ENCODE results near the gene DMAC2.

The DMAC2 gene

DNA sequence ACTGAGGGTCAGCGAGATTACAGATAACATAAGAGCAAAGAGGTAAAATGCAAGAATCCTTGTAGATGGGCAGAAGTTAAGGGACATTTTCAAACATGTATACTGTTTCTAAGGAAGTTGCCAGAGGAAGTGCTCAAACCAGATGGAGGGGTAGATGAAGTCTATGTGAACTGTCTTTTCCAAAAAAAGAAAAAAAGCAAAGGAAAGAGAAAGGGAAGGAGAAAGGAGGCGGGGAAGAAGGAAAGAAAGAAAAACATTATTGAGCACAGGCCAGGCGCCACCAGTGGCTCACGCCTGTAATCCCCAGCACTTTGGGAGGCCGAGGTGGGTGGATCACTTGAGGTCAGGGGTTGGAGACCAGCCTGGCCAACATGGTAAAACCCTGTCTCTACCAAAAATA, 5.3 kb downstream of the DMAC2 start:
- Mint-ChIP-seq H3K27me3 (no peaks in the 10 kb centered on the region), H3K36me3 (peaks cover 33% of the 10 kb centered on the region), H3K27ac (peak overlapping the region; percentile 12), H3K9me3 (no peaks in the 10 kb centered on the region), H3K4me1 (peaks cover 13% of the 10 kb centered on the region), H3K4me3 (no peak overlapping the region)
- CTCF ChIA-PET: no interaction called here
- no peak for DNase-seq

DNA sequence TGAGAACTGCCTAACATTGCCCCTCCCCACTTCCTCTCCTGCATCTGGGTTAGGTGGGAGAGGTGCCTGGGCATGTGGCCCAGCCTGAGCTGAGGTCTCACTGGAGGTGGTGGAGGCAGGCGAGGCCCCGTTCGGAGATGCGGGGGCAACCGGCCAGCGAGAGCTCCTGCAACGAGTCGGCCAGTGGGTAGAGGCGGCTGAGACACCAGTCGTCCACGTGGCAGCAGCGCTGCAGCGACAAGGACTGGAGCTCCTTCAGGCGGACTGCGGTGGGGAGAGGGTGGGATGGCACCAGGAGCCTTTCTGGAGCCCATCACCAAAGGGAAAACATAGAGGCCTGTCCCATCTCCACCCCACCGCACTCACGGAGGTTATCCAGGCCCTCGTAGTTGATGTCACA, 6.5 kb downstream of the DMAC2 start:
- Mint-ChIP-seq H3K9me3 (no peaks in the 10 kb centered on the region), H3K4me3 (no peak overlapping the region), H3K27me3 (no peaks in the 10 kb centered on the region), H3K4me1 (peaks cover 25% of the 10 kb centered on the region), H3K27ac (no peak overlapping the region), H3K36me3 (peaks cover 33% of the 10 kb centered on the region)
- CTCF ChIA-PET: no interaction called here
- DNase-seq: no peak

DNA sequence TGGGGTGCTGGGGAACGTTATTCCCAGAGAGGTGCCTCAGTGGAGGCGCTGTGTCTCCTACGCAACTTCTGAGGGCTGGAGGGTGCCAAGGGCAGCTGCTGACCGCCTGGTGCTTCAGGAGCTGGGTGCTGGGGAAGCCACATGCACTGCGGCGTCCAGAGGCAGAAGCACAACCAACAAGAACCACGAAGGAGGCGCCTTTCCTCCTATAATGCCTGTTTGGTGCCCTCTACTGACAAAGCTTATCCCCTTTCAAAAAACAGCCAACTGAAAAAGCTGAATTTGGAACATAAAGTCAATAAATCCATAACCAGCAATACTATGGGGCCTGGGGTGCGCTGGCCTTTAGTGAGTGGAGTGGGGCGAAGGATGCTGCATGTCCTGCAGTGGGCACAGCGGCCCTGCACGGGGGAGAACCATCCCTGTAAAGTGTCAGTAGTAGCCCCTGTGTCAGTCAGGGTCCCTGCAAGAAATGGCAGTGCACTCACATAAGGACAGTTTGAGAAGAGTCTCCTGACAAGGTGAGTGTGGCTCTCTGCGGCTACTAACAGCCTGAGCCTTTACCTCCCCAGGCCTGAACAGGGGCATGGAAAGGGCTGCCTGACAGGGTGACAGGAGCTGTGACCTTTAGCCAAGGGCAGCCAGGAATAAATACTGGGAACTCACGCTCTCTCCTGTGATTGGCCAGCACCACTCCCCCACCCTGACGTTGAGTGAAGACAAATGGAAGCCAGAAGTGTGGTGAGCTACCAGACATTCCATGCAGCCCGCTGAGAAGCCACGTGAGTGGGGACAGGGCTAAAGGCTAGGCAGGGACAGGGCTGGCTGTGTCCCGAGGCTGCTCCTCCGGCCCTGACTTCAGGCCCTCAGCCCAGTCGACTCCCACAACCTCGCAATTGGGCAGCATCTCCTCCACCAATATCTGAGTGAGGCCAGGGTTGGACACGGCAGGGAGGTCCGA, 8.0 kb downstream of the DMAC2 start:
- DNase-seq: peak; percentile 31
- CTCF ChIA-PET: interaction anchor here (1.0 to 1.7 kb wide), 7 partner anchors 8 to 164 kb away, joined by 3 to 4 read pairs (median 3); partner anchors contain the start of genes DMAC2 and EXOSC5
- H3K27ac Mint-ChIP-seq: no peak overlapping the region
- no peaks in the 10 kb centered on the region for H3K27me3 Mint-ChIP-seq
- peaks cover 34% of the 10 kb centered on the region for H3K4me1 Mint-ChIP-seq
- H3K9me3 Mint-ChIP-seq: no peaks in the 10 kb centered on the region
- H3K36me3 Mint-ChIP-seq: peaks cover 29% of the 10 kb centered on the region
- H3K4me3 Mint-ChIP-seq: no peak overlapping the region

DNA sequence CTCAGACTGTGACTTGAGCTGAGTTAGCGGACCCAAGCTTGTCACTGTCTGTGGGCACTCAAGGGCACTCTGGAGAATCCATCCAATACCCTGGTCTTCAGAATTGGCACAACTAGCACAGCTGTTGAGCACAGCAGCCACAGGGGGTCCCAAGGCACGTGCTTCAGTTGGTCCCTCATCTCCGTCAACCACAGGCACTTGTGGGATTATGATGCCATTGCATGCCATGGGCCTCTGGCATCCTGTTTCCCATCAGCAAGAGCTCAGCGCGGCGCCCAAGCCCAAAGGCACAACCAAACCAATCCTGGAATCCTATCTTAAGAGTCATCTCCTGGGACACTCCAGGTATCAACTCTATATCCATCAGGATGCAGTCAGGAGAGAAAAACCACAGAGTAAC, 8.8 kb downstream of the DMAC2 start:
- H3K27me3 Mint-ChIP-seq: no peaks in the 10 kb centered on the region
- H3K36me3 Mint-ChIP-seq: peaks cover 22% of the 10 kb centered on the region
- CTCF ChIA-PET: interaction anchor here (0.7 to 1.7 kb wide), 7 partner anchors 8 to 165 kb away, joined by 3 to 4 read pairs (median 3); partner anchors contain the start of gene DMAC2
- no peak for DNase-seq
- H3K4me3 Mint-ChIP-seq: no peak overlapping the region
- no peak overlapping the region for H3K27ac Mint-ChIP-seq
- peaks cover 30% of the 10 kb centered on the region for H3K4me1 Mint-ChIP-seq
- H3K9me3 Mint-ChIP-seq: no peaks in the 10 kb centered on the region

DNA sequence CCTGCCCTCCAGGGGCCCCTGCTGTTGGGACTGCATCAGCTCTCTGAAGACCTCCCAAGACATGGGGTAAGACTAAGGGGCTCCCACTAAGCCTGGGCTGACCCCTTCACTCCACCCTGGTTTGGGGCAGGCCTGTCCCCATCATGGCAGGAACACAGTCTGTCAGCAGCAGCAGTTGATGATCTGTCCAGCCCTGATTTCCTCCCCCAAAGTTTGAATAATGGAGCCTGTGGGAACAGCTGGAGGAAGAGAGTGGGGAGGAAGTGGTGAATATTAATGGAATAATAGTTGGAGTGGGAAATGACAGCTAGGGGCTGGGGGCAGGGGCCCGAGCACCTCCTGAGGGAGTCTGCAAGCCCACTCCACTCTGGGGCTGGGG, 11.2 kb downstream of the DMAC2 start:
- peak overlapping the region; percentile 81 for H3K4me3 Mint-ChIP-seq
- H3K27ac Mint-ChIP-seq: peak overlapping the region; percentile 64
- H3K9me3 Mint-ChIP-seq: no peaks in the 10 kb centered on the region
- H3K36me3 Mint-ChIP-seq: peaks cover 22% of the 10 kb centered on the region
- CTCF ChIA-PET: interaction anchor here (0.8 to 2.3 kb wide), 3 partner anchors 10 to 225 kb away, joined by 3 to 10 read pairs (median 4); partner anchors contain the start of gene DMAC2
- H3K4me1 Mint-ChIP-seq: peaks cover 30% of the 10 kb centered on the region
- DNase-seq: no peak
- H3K27me3 Mint-ChIP-seq: no peaks in the 10 kb centered on the region

DNA sequence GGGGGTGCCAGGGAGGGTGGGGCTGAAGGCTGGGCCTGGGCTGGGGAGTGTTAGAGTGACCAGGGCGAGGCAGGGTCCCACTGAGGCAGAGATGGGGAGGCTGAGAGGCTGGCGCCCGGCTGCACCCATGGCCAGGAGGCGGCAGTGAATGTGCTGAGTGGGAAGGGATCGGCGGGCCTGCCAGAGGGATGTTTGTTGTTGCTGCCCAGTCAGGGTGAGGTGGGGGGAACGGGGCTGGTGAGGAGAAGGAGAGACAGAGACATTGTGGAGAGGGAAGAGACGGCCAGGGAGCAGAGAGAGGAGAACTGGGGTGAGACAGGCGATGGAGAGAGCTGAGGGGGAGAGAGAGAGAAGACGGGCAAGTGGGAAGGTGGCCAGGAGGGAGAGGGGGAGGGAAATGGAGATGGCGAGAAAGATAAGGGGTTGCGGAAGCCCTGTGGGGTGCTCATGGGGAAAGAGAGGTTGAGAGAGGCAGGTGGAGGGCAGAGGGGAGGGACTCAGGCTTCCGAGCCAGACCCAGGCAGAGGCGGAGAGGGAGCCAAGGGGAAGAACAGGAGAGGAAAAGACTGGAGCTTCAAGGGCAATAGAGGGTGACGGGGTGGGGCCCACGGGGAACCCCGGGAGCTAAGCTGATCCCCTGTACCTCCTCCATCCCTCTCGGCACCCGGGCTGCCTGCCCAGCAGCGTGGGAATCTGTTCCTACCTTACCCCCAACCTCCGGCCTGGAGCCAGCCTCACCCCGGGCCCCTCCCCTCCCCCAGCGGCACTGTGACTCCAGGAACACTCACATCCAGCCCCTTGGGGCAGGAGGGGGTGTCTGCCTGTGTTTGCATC, 11.8 kb downstream of the DMAC2 start:
- CTCF ChIA-PET: interaction anchor here (0.8 to 2.3 kb wide), 3 partner anchors 11 to 32 kb away, joined by 3 to 10 read pairs (median 5); partner anchors contain the start of gene DMAC2
- Mint-ChIP-seq H3K27ac (peak overlapping the region; percentile 78), H3K4me3 (peak overlapping the region; percentile 81), H3K36me3 (peaks cover 18% of the 10 kb centered on the region), H3K4me1 (peaks cover 30% of the 10 kb centered on the region), H3K9me3 (no peaks in the 10 kb centered on the region), H3K27me3 (no peaks in the 10 kb centered on the region)
- DNase-seq: peak; percentile 47

DNA sequence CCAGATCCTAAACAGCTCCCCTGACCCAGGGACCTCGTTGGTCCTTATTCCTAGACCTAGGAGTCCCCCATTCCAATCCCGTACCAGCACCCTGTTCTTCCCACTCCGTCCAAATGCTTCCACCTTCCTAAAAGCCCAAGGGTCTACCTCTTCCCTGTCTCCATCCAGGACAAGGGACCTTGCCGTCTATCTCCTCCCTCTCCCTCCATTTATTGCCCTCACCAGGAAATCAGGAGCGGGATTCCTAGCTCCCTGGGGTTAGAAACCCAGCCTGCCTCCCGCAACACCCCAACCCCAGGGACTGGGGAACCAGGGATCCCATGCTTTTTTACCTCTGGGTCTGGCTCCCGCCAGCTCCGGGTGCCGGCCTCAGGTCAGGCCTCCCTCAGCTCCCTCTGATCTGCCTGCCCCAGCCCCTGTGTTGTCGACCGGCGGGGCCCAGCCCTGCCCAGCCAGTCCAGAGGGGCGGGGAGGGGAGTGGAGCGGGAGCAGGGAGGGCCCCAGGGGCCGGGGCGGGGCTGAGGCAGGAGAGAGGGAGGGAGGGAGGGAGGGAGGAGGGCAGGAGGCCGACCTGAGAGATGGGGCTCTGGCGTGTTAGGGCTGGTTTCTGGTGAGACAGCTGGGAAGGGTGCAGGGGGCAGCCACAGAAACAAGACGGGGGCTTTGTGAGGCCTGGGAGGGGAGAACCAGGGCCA, 12.6 kb downstream of the DMAC2 start, which contains the start of gene B3GNT8:
Gene B3GNT8, minus strand, starts transcription at position 423 of the 695 bp plus-strand sequence. CDS start 596 bp downstream, outside the sequence.
- Mint-ChIP-seq H3K4me3 (peak within 1 kb of the TSS; percentile 81), H3K4me1 (peaks cover 30% of the 10 kb centered on the region), H3K9me3 (no peaks in the 10 kb centered on the region), H3K27me3 (no peaks in the 10 kb centered on the region), H3K36me3 (peaks cover 13% of the 10 kb centered on the region), H3K27ac (peak within 1 kb of the TSS; percentile 78)
- CTCF ChIA-PET: interaction anchor here (1.7 kb wide), 1 partner anchor 22 kb away, joined by 5 read pairs; no protein-coding TSS in a partner anchor
- peak; percentile 66 for DNase-seq

DNA sequence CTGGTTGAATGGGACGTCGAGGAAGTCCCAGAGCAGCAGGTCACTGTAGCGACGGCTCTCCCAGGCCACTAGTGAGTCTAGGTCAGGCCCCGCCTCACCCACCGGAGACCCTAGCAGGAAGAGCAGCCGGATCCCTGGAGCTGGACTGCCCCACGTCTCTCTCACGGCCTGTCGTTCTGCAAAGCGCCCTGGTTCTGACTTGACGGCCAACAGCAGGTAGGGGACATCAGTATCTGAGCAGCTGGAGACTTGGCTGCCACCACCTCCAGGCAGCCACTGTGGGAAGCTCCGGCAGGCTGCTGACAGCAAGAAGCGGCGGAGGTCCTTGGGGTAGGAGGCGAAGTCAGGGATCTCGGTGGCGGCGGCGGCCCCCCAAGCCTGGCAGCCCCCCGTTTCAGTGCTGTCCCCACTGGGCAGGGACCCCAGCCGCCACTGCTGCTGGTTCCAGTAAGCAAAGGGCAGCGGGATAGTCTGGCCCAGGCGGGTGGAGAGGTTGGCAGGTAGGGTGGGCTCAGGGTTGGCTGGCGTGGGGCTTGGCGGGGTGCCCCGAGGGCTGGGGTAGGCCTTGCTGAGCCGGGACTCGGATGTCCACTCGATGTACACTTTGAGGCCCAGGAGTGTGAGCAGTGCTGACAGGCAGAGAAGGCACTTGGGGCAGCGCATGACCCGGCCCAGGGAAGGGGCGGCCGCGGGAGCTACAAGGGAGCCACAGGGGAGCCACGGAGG, 13.4 kb downstream of the DMAC2 start:
- Mint-ChIP-seq H3K27ac (peak overlapping the region; percentile 52), H3K4me3 (no peak overlapping the region), H3K9me3 (no peaks in the 10 kb centered on the region), H3K4me1 (peaks cover 27% of the 10 kb centered on the region), H3K27me3 (no peaks in the 10 kb centered on the region), H3K36me3 (peaks cover 12% of the 10 kb centered on the region)
- CTCF ChIA-PET: interaction anchor here (1.7 kb wide), 1 partner anchor 23 kb away, joined by 5 read pairs; no protein-coding TSS in a partner anchor
- no peak for DNase-seq

DNA sequence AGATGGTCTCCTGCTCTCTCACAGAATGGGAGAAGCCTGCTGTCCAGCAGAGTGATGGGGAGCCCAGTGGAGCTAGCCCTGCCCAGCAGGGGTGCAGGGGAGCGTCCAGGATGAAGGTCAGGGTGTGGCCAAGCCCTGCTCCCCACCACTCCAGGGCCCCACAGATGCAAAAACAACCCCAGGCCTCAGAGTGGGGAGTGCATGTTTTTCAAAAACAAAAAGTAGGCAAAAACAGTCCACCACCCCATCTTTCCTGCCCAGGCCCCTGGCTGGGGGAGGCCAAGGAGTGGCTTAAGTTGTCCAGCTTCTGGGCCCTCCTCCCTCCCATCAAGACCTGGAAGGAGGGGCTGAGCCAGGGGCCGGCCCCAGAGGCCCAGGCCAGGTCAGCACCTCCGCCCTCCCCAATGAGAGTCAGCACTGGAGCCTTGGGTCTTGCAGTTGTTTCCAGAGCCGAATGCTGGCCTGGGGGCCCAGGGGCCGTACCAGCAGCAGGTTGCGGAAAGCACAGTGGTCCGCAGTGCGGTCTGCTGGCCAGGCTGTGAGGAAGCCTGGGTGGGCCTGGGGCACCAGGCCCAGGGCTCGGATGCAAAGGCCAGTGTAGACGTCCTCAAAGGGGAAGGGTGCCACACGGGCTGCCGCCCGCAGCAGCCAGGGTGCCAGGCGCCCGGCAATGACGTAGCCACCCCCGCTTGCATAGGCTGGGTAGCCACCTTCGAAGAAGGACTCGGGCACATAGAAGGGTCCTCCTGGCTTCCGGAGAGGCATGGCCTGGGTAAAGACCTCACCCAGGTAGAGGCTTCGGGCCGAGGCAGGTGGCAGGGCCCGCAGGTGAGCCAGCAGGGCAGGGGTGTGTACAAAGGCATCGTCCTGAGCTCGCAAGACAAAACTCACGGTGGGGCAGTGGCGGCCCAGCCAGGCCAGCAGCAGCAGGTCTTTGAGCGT, 14.3 kb downstream of the DMAC2 start:
- CTCF ChIA-PET: no interaction called here
- no peak overlapping the region for H3K4me3 Mint-ChIP-seq

DNA sequence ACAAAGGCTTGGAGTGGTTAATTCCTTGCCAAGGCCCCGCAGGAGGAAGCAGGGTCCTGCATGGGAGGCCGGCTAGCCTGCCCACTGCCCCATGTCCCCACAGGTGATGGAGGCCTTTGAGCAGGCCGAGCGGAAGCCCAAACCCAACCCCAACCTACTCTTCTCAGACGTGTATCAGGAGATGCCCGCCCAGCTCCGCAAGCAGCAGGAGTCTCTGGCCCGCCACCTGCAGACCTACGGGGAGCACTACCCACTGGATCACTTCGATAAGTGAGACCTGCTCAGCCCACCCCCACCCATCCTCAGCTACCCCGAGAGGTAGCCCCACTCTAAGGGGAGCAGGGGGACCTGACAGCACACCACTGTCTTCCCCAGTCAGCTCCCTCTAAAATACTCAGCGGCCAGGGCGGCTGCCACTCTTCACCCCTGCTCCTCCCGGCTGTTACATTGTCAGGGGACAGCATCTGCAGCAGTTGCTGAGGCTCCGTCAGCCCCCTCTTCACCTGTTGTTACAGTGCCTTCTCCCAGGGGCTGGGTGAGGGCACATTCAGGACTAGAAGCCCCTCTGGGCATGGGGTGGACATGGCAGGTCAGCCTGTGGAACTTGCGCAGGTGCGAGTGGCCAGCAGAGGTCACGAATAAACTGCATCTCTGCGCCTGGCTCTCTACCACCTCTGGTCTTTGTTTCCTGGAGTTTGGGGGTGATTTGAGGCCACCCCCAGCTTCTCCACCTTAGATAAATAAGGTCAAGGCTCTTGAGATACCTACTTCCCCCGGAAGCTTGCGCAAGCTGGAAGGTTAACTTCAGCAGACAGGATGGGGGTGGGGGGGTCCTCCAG, 15.2 kb downstream of the DMAC2 start:
- Mint-ChIP-seq H3K4me1 (peaks cover 27% of the 10 kb centered on the region), H3K9me3 (no peaks in the 10 kb centered on the region), H3K27me3 (no peaks in the 10 kb centered on the region), H3K27ac (no peak overlapping the region), H3K4me3 (no peak overlapping the region), H3K36me3 (peaks cover 11% of the 10 kb centered on the region)
- CTCF ChIA-PET: no interaction called here
- no peak for DNase-seq

More for the DNA sequence above, 14.3 kb downstream of the DMAC2 start:
- H3K27me3 Mint-ChIP-seq: no peaks in the 10 kb centered on the region
- no peaks in the 10 kb centered on the region for H3K9me3 Mint-ChIP-seq
- peak overlapping the region; percentile 52 for H3K27ac Mint-ChIP-seq
- no peak for DNase-seq
- peaks cover 27% of the 10 kb centered on the region for H3K4me1 Mint-ChIP-seq
- peaks cover 11% of the 10 kb centered on the region for H3K36me3 Mint-ChIP-seq

DNA sequence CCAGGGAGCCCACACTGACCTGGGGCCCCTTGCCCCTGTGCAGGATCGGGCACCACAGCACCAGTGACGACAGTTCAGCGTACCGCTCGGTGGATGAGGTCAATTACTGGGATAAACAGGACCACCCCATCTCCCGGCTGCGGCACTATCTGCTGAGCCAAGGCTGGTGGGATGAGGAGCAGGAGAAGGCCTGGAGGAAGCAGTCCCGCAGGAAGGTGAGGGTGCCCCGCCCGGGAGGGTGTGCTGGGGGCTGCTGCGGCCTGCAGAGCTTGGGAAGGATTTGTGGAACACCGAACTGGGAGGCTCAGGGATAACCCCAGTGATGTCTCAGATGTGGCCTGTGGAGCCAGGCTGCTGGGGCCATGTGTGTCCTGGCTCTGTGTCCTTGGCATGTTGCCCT, 16.8 kb downstream of the DMAC2 start:
- Mint-ChIP-seq H3K9me3 (no peaks in the 10 kb centered on the region), H3K4me3 (no peak overlapping the region), H3K4me1 (peaks cover 13% of the 10 kb centered on the region), H3K27me3 (no peaks in the 10 kb centered on the region), H3K36me3 (peaks cover 14% of the 10 kb centered on the region), H3K27ac (no peak overlapping the region)
- CTCF ChIA-PET: no interaction called here
- DNase-seq: no peak

DNA sequence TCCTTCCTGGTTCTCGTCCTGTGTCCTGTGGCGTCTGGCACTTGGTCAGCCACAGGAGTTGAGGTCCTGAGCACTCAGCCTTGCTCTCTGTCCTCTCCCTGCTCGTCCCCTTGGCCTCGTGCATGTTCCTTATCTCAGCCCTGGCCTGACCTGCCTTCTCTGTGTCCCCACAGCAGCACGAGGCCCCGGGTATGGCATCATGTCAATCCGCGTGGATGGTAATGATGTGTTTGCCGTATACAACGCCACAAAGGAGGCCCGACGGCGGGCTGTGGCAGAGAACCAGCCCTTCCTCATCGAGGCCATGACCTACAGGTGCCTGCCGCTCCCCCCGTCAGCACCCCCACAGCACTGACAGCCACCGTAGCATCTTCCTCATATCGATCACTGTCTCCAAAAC, 17.3 kb downstream of the DMAC2 start:
- DNase-seq: no peak
- CTCF ChIA-PET: no interaction called here
- Mint-ChIP-seq H3K4me3 (no peak overlapping the region), H3K4me1 (peaks cover 8% of the 10 kb centered on the region), H3K27ac (no peak overlapping the region), H3K27me3 (no peaks in the 10 kb centered on the region), H3K9me3 (no peaks in the 10 kb centered on the region), H3K36me3 (peaks cover 14% of the 10 kb centered on the region)

Measured in activated naive CD4-positive, alpha-beta T cell treated with anti-CD3 and anti-CD28 coated beads, Interleukin-2, amount 10 ng/mL, durations not matched to agents 7 days and 5 days (primary cell).